Cortex of kidney (tissue), 1 donor: ENCODE data around the gene AJM1.
"Not testable (repeated sequence)": the region's sequence is repeated elsewhere in the genome, so short reads cannot be mapped to it uniquely, and the experiment has no call there.

ENCODE experiments used
- DNase-seq: peaks from one replicate; lab custom pipeline; 2025; lab: John Stamatoyannopoulos, UW

The AJM1 gene

GRCh38 chr9:136880651-136881050, 38.4 kb downstream of the AJM1 start:
- no peak for DNase-seq

DNA sequence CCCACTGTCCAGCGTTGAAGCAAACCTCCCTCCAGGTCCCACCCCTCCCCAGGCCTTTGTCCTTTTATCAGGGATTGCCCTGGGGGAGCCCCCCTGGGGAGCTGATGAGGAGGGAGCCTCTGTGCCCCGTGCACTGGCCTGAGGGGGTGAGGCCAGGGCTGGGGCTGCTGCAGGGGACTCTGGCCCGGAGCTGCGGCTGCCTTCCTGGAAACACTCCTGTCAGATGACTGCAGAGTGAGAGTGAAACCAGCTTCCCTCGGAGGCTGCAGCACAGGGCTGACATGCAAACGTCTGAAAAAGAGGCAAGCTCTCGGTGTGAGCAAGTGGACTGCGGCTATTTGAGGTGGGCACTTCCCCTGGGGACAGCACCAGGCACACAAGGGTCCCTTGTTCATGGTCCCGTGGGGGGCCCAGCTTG, 39.4 kb downstream of the AJM1 start:
- DNase-seq = no peak

DNA sequence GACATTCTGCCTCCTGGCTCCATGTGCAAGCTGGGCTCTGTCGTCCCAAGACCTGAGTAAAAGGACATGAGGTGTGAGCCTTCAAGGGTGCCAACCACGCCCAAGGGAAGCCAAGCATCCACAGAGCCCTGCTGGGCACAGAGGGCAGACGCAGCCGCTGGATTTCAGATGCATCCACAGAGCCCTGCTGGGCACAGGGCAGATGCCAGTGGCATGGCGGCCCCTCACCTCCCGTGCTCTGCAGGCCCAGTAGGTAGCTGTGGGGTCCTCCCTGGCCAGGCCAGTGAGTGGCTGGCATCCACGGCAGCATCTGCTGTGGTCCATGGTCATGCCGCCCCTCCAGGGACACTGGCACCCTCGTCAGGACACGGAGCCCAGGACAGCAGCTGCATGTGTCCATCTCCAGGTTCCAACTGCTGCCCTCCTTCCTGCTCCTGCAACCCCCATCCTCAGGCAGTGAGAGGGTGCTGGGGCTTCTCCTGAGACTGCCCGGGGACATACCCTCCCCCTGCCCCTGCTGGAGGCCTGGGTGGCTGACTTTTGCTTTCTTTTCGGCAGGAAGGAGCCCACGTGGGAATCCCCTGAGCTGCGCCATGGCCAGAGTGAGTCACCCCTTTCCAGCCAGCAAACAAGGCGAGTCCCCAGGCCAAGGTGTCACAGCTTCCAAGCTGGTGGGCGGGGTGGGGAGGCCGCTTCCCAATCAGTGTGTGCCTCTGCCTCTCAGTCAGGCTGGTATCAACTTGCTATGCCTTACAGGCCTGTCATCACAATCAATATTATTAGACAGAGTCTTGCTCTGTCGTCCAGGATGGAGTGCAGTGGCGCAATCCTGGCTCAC, 40.0 kb downstream of the AJM1 start:
- DNase-seq = no peak

GRCh38 chr9:136882947-136883283, 40.6 kb downstream of the AJM1 start:
- not testable (repeated sequence) for DNase-seq

DNA sequence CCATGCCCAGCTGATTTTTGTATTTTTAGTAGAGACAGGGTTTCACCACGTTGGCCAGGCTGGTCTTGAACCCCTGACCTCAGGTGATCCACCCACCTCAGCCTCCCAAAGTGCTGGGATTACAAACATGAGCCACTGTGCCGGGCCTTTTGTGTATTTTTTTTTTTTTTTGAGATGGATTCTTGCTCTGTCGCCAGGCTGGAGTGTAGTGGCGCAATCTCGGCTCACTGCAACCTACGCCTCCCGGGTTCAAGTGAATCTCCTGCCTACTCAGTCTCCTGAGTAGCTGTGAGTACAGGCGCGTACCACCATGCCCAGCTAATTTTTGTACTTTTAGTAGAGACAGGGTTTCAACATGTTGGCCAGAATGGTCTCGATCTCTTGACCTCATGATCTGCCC, 41.4 kb downstream of the AJM1 start:
- DNase-seq = not testable (repeated sequence)

GRCh38 chr9:136885950-136886578, 43.8 kb downstream of the AJM1 start, which contains the start of gene TRAF2:
Gene TRAF2 (plus strand): TSS chr9:136886516. CDS start chr9:136898741, 12,225 bp downstream.
- no peak for DNase-seq

DNA sequence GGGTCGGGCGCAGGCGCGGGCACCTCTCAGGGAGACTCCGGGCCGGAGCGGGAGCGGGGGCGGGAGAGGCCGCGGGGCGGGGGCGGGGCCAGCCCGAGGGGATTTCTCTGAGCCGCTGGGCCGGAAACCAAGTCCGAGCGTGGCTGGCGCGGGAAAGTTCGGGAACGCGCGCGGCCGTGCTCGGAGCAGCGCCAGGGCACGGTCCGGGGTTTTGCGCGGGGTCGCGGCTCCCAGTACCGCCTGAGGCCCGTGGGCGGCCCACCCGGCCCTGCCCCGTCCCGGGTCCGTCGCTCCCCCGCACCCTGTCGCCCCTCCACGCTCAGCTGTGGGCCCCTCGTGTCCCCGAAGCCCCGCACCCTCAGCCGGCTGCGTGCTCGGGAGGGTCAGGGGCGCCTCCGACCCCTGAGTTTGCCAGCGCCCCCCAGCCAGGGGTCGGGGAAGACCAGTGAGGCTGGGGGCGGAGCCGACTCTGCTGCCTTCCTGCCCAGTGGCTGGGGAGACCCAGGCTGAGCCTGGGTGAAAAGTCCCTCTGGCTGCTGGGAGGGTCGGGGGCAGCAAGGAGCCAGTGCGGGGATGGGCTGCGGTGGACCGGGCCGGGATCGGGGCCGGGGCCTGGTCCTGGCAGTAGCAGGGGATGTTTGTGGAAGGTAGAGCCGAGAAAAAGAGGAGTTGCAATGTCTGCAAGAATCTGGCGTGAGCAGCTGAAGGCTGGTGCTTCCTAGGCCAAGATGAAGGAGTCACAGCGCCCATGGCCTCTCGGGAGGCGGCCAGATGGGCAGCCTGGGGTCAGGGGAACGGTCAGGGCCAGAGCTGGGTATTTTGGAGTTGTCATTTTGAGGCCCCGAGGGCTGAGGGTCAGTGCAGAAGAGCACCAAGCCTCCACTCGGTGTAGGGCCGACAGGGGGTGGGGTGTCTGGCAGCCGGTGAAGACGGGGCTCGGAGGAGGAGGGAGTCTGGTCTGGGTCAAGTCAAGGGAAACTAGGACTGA, 44.6 kb downstream of the AJM1 start:
- no peak for DNase-seq

DNA sequence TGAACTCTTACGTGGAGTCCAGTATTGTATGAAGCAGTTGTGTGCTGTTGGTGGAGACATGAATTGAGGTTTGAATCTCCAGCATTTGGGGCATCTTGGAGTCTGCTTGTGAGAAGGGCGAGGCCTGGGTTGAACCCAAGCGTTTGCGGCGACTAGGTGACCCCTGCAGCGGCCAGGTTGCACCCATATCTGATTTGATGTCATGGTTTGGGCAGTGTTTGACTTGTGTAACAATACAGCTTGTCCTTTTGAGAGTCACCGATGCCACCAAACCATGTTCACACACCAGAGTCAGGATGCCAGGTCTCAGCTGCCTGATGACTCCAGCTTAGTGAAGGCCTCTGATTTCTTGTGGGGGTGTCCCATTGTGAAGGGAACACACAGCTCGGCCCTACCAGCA, 46.2 kb downstream of the AJM1 start:
- no peak for DNase-seq

DNA sequence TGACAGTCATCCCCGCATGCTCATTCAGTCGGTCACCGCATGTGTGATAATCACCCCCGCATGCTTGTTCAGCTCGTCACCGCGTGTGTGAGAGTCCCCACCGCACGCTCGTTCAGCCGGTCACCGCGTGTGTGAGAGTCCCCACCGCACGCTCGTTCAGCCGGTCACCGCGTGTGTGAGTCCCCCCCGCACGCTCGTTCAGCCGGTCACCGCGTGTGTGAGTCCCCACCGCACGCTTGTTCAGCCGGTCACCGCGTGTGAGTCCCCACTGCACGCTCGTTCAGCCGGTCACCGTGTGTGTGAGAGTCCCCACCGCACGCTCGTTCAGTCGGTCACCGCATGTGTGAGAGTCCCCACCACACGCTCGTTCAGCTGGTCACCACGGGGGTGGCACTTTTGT, 47.6 kb downstream of the AJM1 start:
- no peak for DNase-seq

GRCh38 chr9:136890661-136891060, 48.4 kb downstream of the AJM1 start:
- no peak for DNase-seq
